GM21515 (cell line): ENCODE results near the gene CORO2B.

Experiments
- ATAC-seq: cut with Tn5 transposase; IDR thresholded peaks from one replicate; pipeline ENCODE4 v1.9.1; 2021; ENCODE audit not compliant: unreplicated experiment

CORO2B gene

GRCh38 chr15:68696414-68697363, 117.9 kb downstream of the CORO2B start:
- ATAC-seq: no peak

GRCh38 chr15:68697711-68698690, 119.2 kb downstream of the CORO2B start:
- ATAC-seq: no peak

- no peak for ATAC-seq
These were observed 119.9 kb downstream of the CORO2B start for GRCh38 chr15:68698708-68699107.

GRCh38 chr15:68699124-68699880, 120.5 kb downstream of the CORO2B start:
- ATAC-seq: no peak

- no peak for ATAC-seq
These were observed 121.2 kb downstream of the CORO2B start for GRCh38 chr15:68699881-68700454.

GRCh38 chr15:68700455-68701123, 121.8 kb downstream of the CORO2B start:
- ATAC-seq: no peak

GRCh38 chr15:68701886-68702285, 123.1 kb downstream of the CORO2B start:
- no peak for ATAC-seq

GRCh38 chr15:68704496-68705021, 125.8 kb downstream of the CORO2B start:
- no peak for ATAC-seq

- no peak for ATAC-seq
These were observed 127.5 kb downstream of the CORO2B start for GRCh38 chr15:68706256-68706655.

- no peak for ATAC-seq
These were observed 128.1 kb downstream of the CORO2B start for GRCh38 chr15:68706931-68707330.

- ATAC-seq: no peak
These were observed 128.6 kb downstream of the CORO2B start for GRCh38 chr15:68707386-68707785.

GRCh38 chr15:68709876-68710275, 131.1 kb downstream of the CORO2B start:
- ATAC-seq: no peak

GRCh38 chr15:68710536-68710935, 131.7 kb downstream of the CORO2B start:
- no peak for ATAC-seq

- ATAC-seq: no peak
These were observed 132.6 kb downstream of the CORO2B start for GRCh38 chr15:68711406-68711805.

- no peak for ATAC-seq
These were observed 134.1 kb downstream of the CORO2B start for GRCh38 chr15:68712886-68713285.

- ATAC-seq: no peak
These were observed 135.1 kb downstream of the CORO2B start for GRCh38 chr15:68713874-68714273.

- no peak for ATAC-seq
These were observed 136.3 kb downstream of the CORO2B start for GRCh38 chr15:68715111-68715510.

- ATAC-seq: no peak
These were observed 139.2 kb downstream of the CORO2B start for GRCh38 chr15:68717951-68718350.

- ATAC-seq: no peak
These were observed 139.7 kb downstream of the CORO2B start for GRCh38 chr15:68718468-68718867.

- no peak for ATAC-seq
These were observed 140.3 kb downstream of the CORO2B start for GRCh38 chr15:68719051-68719450.
